ENCODE results near the gene DIP2C.

The DIP2C gene

DNA sequence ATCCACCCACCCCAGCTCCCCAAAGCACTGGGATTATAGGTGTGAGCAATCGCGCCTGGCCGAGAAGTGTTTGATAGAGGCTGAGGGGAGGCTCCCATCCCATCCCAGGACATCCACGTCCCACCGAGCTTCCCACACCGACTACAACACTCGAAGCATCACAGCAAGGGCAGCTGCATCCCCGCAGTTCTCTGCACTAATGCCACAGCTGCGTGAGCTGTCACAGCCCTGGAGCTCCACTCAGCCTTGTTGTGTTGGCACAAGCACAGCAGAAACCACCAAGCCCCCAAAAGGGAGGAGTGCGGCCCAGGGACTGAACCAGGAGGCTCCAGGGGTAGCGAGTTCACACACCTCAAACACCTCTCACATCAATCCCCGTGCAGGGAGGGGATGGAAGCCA is 121.6 kb downstream of the DIP2C start:
- no peak for DNase-seq

DNA sequence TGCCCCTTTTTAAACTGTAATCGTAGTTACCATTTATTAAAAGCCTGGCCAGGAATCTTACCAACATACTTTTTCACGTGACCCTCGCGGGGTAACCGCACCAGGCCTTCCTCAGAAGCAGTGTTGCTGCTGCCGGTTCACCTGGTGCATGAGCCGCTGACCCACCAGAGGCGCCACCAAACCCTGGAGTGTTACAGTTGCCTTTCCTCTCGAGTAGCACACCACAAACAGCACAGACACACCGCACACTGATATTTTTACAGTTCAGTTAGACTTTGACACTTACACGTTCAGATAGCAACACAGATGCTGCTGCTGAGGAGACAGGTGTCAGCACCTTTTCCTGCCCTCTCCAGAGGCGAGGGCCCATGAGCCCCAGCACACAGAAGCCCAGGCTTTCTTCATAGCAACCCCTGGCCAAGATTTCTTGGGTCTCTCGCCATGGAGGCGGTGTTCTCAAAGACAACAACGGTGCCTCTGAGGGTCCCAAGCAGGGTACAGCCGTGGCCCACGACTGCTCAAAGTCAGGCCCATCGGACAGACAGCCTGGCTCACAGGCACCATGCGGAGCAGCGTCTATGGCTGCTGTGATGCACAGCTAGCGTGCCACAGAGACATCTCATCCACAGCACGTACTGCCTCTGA is 123.1 kb downstream of the DIP2C start:
- no peak for DNase-seq

- DNase-seq = no peak
These were observed 123.8 kb downstream of the DIP2C start for GRCh38 chr10:565676-566075.

GRCh38 chr10:565146-565545 is 124.3 kb downstream of the DIP2C start:
- no peak for DNase-seq

DNA sequence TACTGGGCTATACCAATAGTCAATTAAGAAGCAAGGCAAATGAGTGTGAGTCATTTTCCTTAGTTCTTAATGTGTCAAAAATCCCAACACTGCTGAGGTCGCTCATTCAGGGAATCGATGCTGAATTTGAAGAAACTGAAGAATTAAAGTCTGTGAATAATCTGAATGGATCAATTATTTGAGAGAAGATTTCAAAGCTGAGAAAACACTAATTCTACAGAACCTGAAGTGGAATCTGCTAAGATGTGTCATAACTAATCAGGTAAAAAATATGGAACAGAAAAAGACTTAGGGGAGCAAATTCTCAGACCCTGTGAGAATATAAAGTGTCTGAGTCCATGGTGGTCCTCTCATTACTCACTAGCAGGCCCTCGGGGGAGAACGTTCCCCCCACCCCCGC is 125.6 kb downstream of the DIP2C start:
- no peak for DNase-seq

DNA sequence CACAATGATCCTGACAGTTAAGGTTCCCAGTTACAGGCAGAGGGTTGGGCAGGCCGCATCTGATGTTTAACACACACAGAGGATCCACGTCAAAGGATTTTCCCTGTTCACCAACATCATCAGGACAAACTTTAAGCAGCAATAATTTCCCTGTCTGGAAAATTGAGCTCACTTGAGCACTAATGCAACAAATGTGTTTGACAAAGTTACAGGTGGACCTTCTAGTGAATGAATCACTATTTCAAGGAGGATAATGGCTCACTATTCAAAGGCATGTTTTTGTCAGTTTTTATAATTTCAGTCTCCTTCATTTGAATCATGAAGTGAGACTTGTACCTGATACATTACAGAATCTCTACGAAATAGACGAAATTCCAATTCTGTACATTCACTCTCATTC is 127.3 kb downstream of the DIP2C start:
- DNase-seq = no peak

- DNase-seq = no peak
These were observed 127.7 kb downstream of the DIP2C start for GRCh38 chr10:561721-562120.

GRCh38 chr10:560314-560992 is 129.0 kb downstream of the DIP2C start:
- DNase-seq = no peak

GRCh38 chr10:559767-560047 is 129.8 kb downstream of the DIP2C start:
- DNase-seq = no peak

DNA sequence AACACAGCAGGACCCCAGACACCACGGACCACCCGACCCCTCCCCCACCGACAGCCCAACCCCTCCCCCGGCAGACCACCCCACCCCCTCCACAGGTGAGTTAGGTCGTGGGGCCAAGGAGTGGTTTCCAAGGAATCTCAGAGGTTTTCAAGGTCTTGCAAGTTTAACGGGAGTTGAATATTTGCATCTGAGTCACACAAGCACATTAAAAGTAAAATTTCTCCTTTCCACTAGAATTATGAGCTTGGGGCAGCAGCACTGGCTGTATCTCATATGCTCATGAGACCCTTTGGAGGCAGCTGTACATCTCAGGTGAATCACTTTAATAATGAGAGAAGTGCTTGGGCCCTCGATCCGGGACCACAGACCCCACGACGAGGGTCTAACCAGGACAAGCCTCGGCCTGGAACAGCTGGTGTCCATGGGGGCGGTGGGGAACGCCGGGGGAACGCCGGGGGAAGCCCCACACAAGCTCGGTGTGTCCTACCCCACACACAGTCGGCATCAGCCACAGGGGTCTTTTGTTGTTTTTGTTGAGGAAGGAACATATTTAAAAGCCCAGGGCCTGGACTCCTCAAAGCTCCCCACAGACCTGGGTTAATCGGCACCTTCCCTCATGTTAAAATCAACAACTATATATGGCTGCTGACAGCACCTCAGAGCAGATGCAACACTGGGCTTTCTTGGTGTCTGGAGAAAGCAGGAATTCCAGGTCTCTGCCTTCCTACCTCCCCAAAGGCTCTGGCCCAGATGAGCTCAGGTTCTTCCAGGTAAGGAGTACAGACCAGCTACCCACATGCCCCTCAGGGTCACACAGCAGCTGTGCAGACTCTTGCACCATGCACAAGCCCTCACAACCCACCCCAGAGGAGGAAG is 130.3 kb downstream of the DIP2C start:
- DNase-seq = no peak

- DNase-seq = no peak
These were observed 131.1 kb downstream of the DIP2C start for GRCh38 chr10:558364-558763.

- DNase-seq = peak; percentile 41
These were observed 131.6 kb downstream of the DIP2C start for GRCh38 chr10:557792-558328.

- DNase-seq = no peak
These were observed 132.4 kb downstream of the DIP2C start for GRCh38 chr10:556971-557637.

DNA sequence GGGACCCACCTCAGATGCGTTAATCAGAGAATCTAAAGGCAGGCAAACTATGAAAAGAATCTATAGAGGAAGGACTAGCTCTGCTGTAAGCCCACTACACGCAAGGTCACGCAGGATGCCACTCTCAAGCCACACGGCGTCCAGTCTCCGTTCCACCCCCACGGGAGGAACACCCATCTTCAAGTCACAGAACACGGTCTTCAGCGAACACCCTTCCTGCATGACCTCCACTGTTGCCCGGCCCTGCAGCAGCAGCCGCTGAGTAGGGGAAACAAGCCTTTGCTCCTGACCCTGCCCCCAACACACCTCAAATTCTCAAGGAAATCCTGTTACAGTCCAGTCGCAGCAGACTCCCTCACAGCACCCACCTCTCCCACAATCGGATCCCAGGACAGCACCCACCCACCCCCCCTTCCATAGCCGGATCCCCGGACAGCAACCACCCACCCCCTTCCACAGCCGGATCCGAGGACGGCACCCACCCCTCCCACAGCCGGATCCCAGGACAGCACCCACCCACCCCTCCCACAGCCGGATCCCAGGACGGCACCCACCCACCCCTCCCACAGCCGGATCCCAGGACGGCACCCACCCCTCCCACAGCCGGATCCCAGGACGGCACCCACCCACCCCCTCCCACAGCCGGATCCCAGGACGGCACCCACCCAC is 133.7 kb downstream of the DIP2C start:
- DNase-seq = no peak

GRCh38 chr10:555281-555680 is 134.2 kb downstream of the DIP2C start:
- DNase-seq = no peak

GRCh38 chr10:554182-554848 is 135.2 kb downstream of the DIP2C start:
- DNase-seq = no peak

- no peak for DNase-seq
These were observed 136.2 kb downstream of the DIP2C start for GRCh38 chr10:553233-553632.

DNA sequence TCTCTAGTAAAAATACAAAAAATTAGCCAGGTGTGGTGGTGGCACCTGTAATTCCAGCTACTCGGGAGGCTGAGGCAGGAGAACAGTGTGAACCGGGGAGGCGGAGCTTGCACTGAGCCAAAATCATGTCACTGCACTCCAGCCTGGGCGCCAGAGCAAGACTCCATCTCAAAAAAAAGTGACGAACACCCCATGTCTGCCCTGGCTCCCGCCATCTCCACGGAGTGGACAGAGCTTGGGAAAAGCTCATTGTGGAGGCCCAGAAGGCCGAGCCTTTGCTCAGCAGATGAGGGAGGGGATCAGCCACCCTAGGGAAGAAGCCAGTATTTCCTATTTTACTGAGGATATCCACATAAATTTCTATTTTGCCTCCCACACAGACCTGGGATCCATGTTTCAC is 136.8 kb downstream of the DIP2C start:
- no peak for DNase-seq

DNA sequence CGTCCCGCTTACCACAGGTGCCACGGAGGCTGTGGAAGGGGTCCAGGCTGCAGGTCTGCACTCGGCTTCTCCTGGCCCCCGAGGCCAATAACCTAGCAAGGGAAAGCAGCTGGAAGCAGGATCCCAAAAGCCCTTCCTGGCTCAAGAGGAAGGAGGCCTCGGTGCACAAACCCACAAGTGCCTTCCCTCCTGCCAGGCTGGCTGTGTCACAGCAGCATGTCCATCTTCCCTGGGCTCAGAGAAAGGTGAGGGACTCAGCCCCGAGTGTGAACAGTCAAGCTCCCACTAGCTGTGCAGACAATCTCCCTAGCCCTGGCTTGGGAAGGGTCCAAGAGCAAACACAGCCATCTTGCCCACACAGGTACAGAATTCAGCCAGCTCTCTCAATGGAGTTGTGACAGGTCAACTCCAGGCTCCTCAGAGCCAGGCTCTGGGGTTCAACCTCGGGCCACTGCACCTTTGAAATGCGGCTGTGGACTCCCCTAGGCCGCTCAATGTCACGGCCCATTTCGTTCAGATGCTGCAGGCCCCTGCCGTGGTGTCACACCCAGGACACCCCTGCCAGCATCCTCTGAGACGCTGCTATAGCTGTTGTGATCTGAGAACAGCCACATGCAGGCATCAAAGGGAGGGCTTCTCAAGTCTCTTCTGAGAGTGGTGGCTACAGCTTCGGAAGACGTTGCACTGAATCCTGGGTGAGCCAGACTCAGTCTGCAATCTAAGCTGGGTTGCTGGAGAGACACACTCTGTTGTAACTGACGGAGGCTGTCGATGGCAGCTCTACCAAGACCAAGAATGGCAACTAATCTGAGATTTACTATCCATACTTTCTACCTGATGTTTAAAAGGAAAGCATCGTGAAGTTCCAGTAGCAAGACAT is 137.9 kb downstream of the DIP2C start:
- DNase-seq = no peak

GRCh38 chr10:550665-551372 is 138.6 kb downstream of the DIP2C start:
- DNase-seq = no peak
